Activated CD4-positive, alpha-beta memory T cell treated with anti-CD3 and anti-CD28 coated beads, Interleukin-2, amount 10 ng/mL, durations not matched to agents 7 days and 5 days (primary cell): ENCODE results near the gene SLC25A20. TPM values are rescaled to one million over a fixed set of nuclear protein-coding genes. Genes with fewer than 3 reads are reported as not detected.
"Not testable (repeated sequence)": the region's sequence is repeated elsewhere in the genome, so short reads cannot be mapped to it uniquely, and the experiment has no call there.

Experiments used
- CTCF ChIA-PET: fragments of 350-600 bp; sonication (Branson Sonifier 250); formaldehyde crosslinking; loops from one replicate; lab custom pipeline; 2021; ENCODE audit warnings: antibody characterized with exemption, inconsistent platforms; lab: Charles Lee
- POLR2A ChIA-PET: fragments of 350-600 bp; sonication (Branson Sonifier 250); formaldehyde crosslinking; loops from one replicate; lab custom pipeline; 2021; ENCODE audit warnings: antibody characterized with exemption; lab: Charles Lee
- DNase-seq: peaks from one replicate; pipeline ENCODE4 v3.0.0-alpha.2; 2020
- H3K27ac Mint-ChIP-seq: one replicate; pipeline ENCODE4 v1.8.0; 2021; ENCODE audit warnings: mild to moderate bottlenecking, mixed read lengths
- H3K27me3 Mint-ChIP-seq: one replicate; pipeline ENCODE4 v1.8.0; 2021; ENCODE audit warnings: mixed read lengths
- H3K36me3 Mint-ChIP-seq: one replicate; pipeline ENCODE4 v1.8.0; 2021; ENCODE audit warnings: low read depth, mixed read lengths
- H3K4me1 Mint-ChIP-seq: one replicate; pipeline ENCODE4 v1.8.0; 2021; ENCODE audit warnings: mixed read lengths
- H3K4me3 Mint-ChIP-seq: one replicate; pipeline ENCODE4 v1.8.0; 2021; ENCODE audit warnings: mild to moderate bottlenecking, mixed read lengths
- H3K9me3 Mint-ChIP-seq: one replicate; pipeline ENCODE4 v1.8.0; 2021; ENCODE audit warnings: mixed read lengths
- total RNA-seq, 2 experiments: library from RNA; stranded (reverse); gene quantifications; one replicate each; pipeline ENCODE4 v1.2.3, GENCODE V29; 2021

Gene SLC25A20
- total RNA-seq, 2 experiments from 2014 or later, result 25.6 to 29.5 TPM

GRCh38 chr3:48928679-48929078 is 30.0 kb upstream of the SLC25A20 start:
- POLR2A ChIA-PET, result interaction anchor here (0.5 to 7.7 kb wide), 7 partner anchors 10 to 212 kb away, joined by 3 to 90 read pairs (median 3); partner anchors contain the start of genes ARIH2, IP6K2, NDUFAF3 and SLC25A20
- no peak for DNase-seq
- no peaks in the 10 kb centered on the region for H3K27me3 Mint-ChIP-seq
- CTCF ChIA-PET, result interaction anchor here (0.9 to 3.8 kb wide), 6 partner anchors 10 to 189 kb away, joined by 3 to 28 read pairs (median 4); partner anchors contain the start of genes ARIH2 and WDR6
- H3K27ac Mint-ChIP-seq, result peak overlapping the region; percentile 66
- H3K9me3 Mint-ChIP-seq, result no peaks in the 10 kb centered on the region
- H3K36me3 Mint-ChIP-seq, result peaks cover 68% of the 10 kb centered on the region
- peaks cover 73% of the 10 kb centered on the region for H3K4me1 Mint-ChIP-seq
- peak overlapping the region; percentile 14 for H3K4me3 Mint-ChIP-seq

DNA sequence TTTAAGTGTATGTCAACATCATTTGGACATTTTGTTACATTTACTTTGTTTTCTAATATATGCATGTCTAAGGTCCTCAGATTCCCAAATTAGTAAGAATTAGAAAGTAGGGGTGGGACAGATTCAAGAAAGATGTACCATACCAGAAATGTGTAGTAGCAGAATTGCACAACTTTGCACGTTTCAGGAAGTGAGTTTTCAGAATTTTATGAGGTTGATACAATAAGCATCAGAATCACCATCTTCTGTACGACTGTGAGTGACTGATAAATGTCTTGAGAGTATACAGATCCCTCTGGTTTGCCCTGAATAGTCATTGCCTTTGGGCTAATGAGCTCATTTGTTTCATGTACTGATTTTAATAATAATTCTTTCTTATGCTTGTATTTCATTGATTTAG is 29.2 kb upstream of the SLC25A20 start:
- no peaks in the 10 kb centered on the region for H3K27me3 Mint-ChIP-seq
- H3K27ac Mint-ChIP-seq, result peak overlapping the region; percentile 66
- no peak for DNase-seq
- ChIA-PET POLR2A (interaction anchor here (0.9 to 7.7 kb wide), 5 partner anchors 9 to 211 kb away, joined by 3 to 90 read pairs (median 4); partner anchors contain the start of genes ARIH2, IP6K2, NDUFAF3 and SLC25A20), CTCF (interaction anchor here (1.1 to 3.8 kb wide), 3 partner anchors 9 to 188 kb away, joined by 3 to 28 read pairs (median 11); partner anchors contain the start of gene ARIH2)
- H3K36me3 Mint-ChIP-seq, result peaks cover 65% of the 10 kb centered on the region
- H3K9me3 Mint-ChIP-seq, result no peaks in the 10 kb centered on the region
- peak overlapping the region; percentile 4 for H3K4me3 Mint-ChIP-seq
- peaks cover 72% of the 10 kb centered on the region for H3K4me1 Mint-ChIP-seq

- Mint-ChIP-seq H3K4me3 (no peak overlapping the region), H3K9me3 (no peaks in the 10 kb centered on the region), H3K27ac (peak overlapping the region; percentile 66), H3K27me3 (no peaks in the 10 kb centered on the region), H3K36me3 (peaks cover 58% of the 10 kb centered on the region), H3K4me1 (peaks cover 67% of the 10 kb centered on the region)
- DNase-seq, result no peak
- POLR2A ChIA-PET, result interaction anchor here (0.7 to 7.7 kb wide), 4 partner anchors 8 to 167 kb away, joined by 3 to 90 read pairs (median 4); partner anchors contain the start of genes ARIH2 and SLC25A20
- CTCF ChIA-PET, result interaction anchor here (3.8 kb wide), 1 partner anchor 8 kb away, joined by 28 read pairs; the partner anchor contains the start of gene ARIH2
Measured at GRCh38 chr3:48926425-48927392, 28.0 kb upstream of the SLC25A20 start.

DNA sequence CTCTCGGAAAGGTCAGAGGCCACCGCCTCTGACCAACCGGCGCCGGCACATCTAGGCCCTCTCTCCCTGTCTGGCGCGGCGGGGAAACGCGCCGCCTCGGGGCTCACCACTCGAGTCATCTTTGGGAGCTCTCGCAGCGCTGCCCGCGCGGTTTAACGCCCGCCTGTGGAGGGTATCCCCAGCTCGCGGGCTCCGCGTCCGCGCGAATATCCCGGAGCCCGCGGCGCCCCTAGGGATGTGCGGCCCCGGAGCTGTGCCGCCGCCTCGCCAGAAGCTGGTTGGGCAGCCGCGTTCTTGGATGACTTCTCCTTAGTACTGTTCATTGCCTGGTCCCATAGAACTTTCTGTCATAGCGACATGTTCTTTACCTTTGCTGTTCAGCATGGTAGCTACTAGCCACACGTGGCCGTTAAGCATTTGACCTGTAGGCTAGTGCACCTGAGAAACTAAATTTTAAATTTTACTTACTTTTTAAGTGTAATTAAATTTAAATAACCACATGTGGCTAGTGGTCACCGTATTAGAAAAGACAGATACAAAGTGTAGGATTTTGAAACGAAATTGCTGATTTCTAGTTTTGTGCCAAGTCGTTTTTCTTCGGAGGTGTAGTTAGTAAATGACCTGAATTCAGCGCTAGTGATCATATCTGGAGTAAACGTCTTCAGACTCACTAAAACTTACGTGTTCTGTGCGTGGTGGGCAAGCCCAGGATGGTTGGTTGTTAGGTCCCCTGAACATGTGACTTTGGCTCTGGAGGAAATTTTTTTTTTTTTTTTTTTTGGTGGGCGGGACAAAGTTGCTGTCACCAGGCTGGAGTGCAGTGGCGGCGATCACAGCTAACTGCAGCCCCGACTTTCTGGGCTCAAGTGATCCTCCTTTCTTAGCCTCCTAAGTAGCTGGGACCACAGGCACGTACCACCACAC is 20.8 kb upstream of the SLC25A20 start:
- POLR2A ChIA-PET, result interaction anchor here (0.7 to 4.7 kb wide), 38 partner anchors 9 to 525 kb away, joined by 3 to 91 read pairs (median 4); partner anchors contain the start of genes IMPDH2, IP6K2, NDUFAF3 and P4HTM
- H3K27ac Mint-ChIP-seq, result peak overlapping the region; percentile 99

DNA sequence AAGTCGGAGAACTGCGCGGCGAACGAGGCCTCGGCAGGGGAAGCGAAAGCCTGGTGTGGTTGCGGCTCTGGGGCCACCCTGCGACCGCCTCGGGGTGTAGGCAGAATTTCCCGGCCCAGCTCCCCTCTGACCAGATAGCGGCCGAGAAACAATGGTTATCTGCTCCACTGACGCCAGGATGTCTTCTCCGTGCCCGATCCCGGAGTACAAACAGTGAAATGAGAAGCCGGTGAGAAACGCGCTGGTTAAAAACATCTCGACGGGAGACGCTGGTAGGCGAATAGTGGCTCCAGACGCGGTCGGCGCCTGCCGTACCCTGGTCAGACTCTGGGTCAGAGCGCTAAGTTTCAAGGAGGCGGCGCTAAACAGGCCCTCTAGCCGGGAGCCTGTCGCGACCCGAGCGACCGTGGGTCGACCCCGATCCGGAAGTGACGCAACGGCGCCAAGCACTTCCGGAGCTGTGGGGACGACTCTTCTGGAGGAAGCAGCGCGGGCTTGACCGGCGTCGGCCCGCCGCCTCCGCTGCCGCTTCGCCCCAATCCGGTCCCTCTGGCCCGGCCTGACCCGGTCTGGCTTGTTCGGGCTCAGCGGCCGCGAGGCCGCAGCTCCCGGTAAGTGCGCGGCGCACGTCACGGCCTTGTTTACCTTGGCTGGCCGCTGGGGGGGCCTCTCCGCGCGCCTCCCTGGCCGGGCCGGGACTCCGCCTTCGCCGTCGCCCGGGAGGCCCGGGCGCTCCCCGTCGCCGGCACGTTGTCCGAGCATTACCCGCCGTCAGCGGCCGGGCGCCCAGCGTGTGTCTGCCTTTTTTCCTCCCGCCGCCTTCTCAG is 19.9 kb upstream of the SLC25A20 start, which contains the start of gene ARIH2:
ARIH2 (plus strand) TSS at position 455 of the 827 bp plus-strand sequence. CDS start 8,717 bp downstream, outside the sequence.
- H3K4me1 Mint-ChIP-seq, result peaks cover 33% of the 10 kb centered on the region
- ChIA-PET POLR2A (interaction anchor here (0.8 to 4.7 kb wide), 33 partner anchors 8 to 526 kb away, joined by 3 to 91 read pairs (median 4); partner anchors contain the start of genes IMPDH2, IP6K2, NDUFAF3 and P4HTM), CTCF (interaction anchor here (0.8 to 3.6 kb wide), 10 partner anchors 7 to 830 kb away, joined by 3 to 28 read pairs (median 4); partner anchors contain the start of genes NDUFAF3, PRKAR2A, SLC25A20 and WDR6)
- H3K27ac Mint-ChIP-seq, result peak within 1 kb of the TSS; percentile 99
- H3K4me3 Mint-ChIP-seq, result peak within 1 kb of the TSS; percentile 88
- H3K36me3 Mint-ChIP-seq, result peaks cover 20% of the 10 kb centered on the region
- DNase-seq, result peak; percentile 92
- no peaks in the 10 kb centered on the region for H3K9me3 Mint-ChIP-seq
- no peaks in the 10 kb centered on the region for H3K27me3 Mint-ChIP-seq

More for the DNA sequence above, 20.8 kb upstream of the SLC25A20 start:
- peaks cover 24% of the 10 kb centered on the region for H3K36me3 Mint-ChIP-seq
- H3K9me3 Mint-ChIP-seq, result no peaks in the 10 kb centered on the region
- H3K4me1 Mint-ChIP-seq, result peaks cover 36% of the 10 kb centered on the region
- peak overlapping the region; percentile 88 for H3K4me3 Mint-ChIP-seq
- no peaks in the 10 kb centered on the region for H3K27me3 Mint-ChIP-seq
- DNase-seq, result peak; percentile 64
- CTCF ChIA-PET, result interaction anchor here (0.7 to 3.6 kb wide), 16 partner anchors 8 to 831 kb away, joined by 3 to 28 read pairs (median 4); partner anchors contain the start of genes NDUFAF3, PRKAR2A, SLC25A20 and WDR6

- peaks cover 11% of the 10 kb centered on the region for H3K36me3 Mint-ChIP-seq
- CTCF ChIA-PET, result interaction anchor here (0.7 kb wide), 1 partner anchor 266 kb away, joined by 3 read pairs; no protein-coding TSS in a partner anchor
- H3K9me3 Mint-ChIP-seq, result no peaks in the 10 kb centered on the region
- DNase-seq, result no peak
- H3K27ac Mint-ChIP-seq, result no peak overlapping the region
- H3K27me3 Mint-ChIP-seq, result no peaks in the 10 kb centered on the region
- POLR2A ChIA-PET, result interaction anchor here (1.5 kb wide), 1 partner anchor 34 kb away, joined by 3 read pairs; no protein-coding TSS in a partner anchor
- H3K4me1 Mint-ChIP-seq, result peaks cover 22% of the 10 kb centered on the region
- no peak overlapping the region for H3K4me3 Mint-ChIP-seq
Measured at GRCh38 chr3:48915296-48915695, 16.6 kb upstream of the SLC25A20 start.

GRCh38 chr3:48907026-48907425 is 8.3 kb upstream of the SLC25A20 start:
- DNase-seq, H3K9me3 Mint-ChIP-seq, CTCF ChIA-PET, H3K27ac Mint-ChIP-seq, H3K4me3 Mint-ChIP-seq, H3K36me3 Mint-ChIP-seq, H3K27me3 Mint-ChIP-seq: not testable (repeated sequence)
- POLR2A ChIA-PET, result interaction anchor here (1.4 to 2.0 kb wide), 2 partner anchors 8 to 12 kb away, joined by 6 to 9 read pairs; partner anchors contain the start of genes ARIH2 and SLC25A20
- peaks cover 15% of the 10 kb centered on the region for H3K4me1 Mint-ChIP-seq

- Mint-ChIP-seq H3K27me3 (no peaks in the 10 kb centered on the region), H3K9me3 (no peaks in the 10 kb centered on the region), H3K4me1 (peaks cover 48% of the 10 kb centered on the region), H3K36me3 (peaks cover 4% of the 10 kb centered on the region), H3K27ac (peak overlapping the region; percentile 91), H3K4me3 (peak overlapping the region; percentile 89)
- CTCF ChIA-PET, result interaction anchor here (1.0 to 4.0 kb wide), 4 partner anchors 20 to 108 kb away, joined by 3 to 25 read pairs (median 5); partner anchors contain the start of genes ARIH2 and WDR6
- POLR2A ChIA-PET, result interaction anchor here (1.0 to 4.4 kb wide), 13 partner anchors 9 to 183 kb away, joined by 3 to 91 read pairs (median 5); partner anchors contain the start of genes ARIH2, IP6K2 and PRKAR2A
- DNase-seq, result peak; percentile 46
Measured at GRCh38 chr3:48899273-48899672, 591 bp upstream of the SLC25A20 start.

- H3K4me1 Mint-ChIP-seq, result peaks cover 40% of the 10 kb centered on the region
- H3K27ac Mint-ChIP-seq, result peak overlapping the region; percentile 91
- H3K27me3 Mint-ChIP-seq, result no peaks in the 10 kb centered on the region
- POLR2A ChIA-PET, result interaction anchor here (0.8 to 4.4 kb wide), 20 partner anchors 9 to 181 kb away, joined by 3 to 91 read pairs (median 4); partner anchors contain the start of genes ARIH2, IP6K2, NDUFAF3 and PRKAR2A
- no peaks in the 10 kb centered on the region for H3K9me3 Mint-ChIP-seq
- peak overlapping the region; percentile 89 for H3K4me3 Mint-ChIP-seq
- CTCF ChIA-PET, result interaction anchor here (0.5 to 4.0 kb wide), 16 partner anchors 8 to 1064 kb away, joined by 3 to 25 read pairs (median 4); partner anchors contain the start of genes ARIH2, NCKIPSD and WDR6
- peaks cover 4% of the 10 kb centered on the region for H3K36me3 Mint-ChIP-seq
- DNase-seq, result peak; percentile 23
Measured at GRCh38 chr3:48897460-48898376, 964 bp downstream of the SLC25A20 start.
